ENCODE results near the gene HES1. TPM values are rescaled to one million over a fixed set of nuclear protein-coding genes. Genes with fewer than 3 reads are reported as not detected.

Gene HES1
- total and polyA plus RNA-seq, 4 donors, result 5.3 to 12.5 (median 9.0) TPM

DNA sequence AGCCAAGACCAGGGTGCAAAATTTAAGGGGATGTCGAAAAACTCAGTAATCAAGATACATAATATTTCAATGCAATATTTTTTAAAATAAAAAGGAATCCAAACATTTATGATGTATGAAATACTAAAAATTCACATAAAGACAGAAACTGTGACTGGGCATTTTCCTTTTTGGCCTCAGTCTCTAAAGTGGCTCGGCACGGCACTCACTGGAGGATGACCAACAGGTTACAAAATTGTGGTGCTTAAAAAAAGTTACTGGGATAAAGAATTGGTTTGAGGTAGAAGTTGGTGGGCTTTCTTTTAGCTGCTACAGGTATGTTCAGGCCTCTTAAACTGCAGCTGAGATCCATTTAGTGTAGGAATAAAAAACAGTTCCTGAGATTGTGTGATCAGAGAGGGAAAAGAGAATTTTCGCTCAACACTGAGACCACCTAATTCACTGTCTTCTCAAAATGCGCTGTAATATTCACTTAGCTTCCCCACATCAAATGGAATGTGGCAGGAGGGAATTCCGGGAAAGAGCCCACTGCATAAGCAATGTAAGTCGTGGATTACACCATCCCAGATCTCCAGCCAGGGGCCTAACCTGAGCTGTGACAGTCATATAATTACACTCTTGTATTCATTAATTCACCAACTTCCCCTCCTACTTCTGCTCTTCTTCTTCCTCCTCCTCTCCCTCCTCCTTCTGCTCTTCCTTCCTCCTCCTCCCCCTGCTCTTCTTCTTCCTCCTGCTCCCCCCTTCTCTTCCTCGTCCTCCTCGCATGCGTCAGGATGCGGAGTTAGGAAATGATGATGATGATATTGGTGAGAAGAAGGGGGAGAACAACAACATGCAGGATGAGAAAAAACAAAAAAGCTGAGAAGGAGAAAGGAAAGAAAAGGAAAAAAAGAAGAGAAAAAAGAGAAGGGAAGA lies 45.9 kb downstream of the HES1 start:
- Histone ChIP-seq H3K27ac (ENCODE audit: low read depth in 1 of 2, low read length in 2 of 2) (no peak overlapping the region), H3K9ac (ENCODE audit: low read depth in 1 of 2, low read length in 2 of 2) (no peak overlapping the region), H3K36me3 (ENCODE audit: control insufficient read depth in 4 of 4, insufficient read depth in 3 of 4, low read depth in 1 of 4, low read length in 3 of 4) (no peaks in the 10 kb centered on the region), H3K4me1 (ENCODE audit: control insufficient read depth in 4 of 4, insufficient read depth in 4 of 4, low read length in 3 of 4) (no peaks in the 10 kb centered on the region), H3K27me3 (ENCODE audit: control insufficient read depth in 4 of 4, insufficient read depth in 4 of 4, low read length in 3 of 4) (no peaks in the 10 kb centered on the region), H3K9me3 (ENCODE audit: control insufficient read depth in 4 of 4, low read length in 3 of 4) (no peaks in the 10 kb centered on the region), H3K4me3 (ENCODE audit: low read depth in 1 of 3, low read length in 3 of 3) (no peak overlapping the region)
- DNase-seq (ENCODE audit: low spot score), result no peak
- 91% methylated on average over 11 of the region's 11 CpGs for WGBS
- no peak for TF ChIP-seq SP1 (IDR thresholded peaks at IDR 0.05)
- TF ChIP-seq, protein P1, sequence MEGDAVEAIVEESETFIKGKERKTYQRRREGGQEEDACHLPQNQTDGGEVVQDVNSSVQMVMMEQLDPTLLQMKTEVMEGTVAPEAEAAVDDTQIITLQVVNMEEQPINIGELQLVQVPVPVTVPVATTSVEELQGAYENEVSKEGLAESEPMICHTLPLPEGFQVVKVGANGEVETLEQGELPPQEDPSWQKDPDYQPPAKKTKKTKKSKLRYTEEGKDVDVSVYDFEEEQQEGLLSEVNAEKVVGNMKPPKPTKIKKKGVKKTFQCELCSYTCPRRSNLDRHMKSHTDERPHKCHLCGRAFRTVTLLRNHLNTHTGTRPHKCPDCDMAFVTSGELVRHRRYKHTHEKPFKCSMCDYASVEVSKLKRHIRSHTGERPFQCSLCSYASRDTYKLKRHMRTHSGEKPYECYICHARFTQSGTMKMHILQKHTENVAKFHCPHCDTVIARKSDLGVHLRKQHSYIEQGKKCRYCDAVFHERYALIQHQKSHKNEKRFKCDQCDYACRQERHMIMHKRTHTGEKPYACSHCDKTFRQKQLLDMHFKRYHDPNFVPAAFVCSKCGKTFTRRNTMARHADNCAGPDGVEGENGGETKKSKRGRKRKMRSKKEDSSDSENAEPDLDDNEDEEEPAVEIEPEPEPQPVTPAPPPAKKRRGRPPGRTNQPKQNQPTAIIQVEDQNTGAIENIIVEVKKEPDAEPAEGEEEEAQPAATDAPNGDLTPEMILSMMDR (IDR thresholded peaks at IDR 0.05; ENCODE audit: low read depth, low read length, missing input control), result no peak
- no peak for TF ChIP-seq GABPA (IDR thresholded peaks at IDR 0.05 in 1 of 2, conservative IDR thresholded peaks at IDR 0.05 in 1 of 2)

DNA sequence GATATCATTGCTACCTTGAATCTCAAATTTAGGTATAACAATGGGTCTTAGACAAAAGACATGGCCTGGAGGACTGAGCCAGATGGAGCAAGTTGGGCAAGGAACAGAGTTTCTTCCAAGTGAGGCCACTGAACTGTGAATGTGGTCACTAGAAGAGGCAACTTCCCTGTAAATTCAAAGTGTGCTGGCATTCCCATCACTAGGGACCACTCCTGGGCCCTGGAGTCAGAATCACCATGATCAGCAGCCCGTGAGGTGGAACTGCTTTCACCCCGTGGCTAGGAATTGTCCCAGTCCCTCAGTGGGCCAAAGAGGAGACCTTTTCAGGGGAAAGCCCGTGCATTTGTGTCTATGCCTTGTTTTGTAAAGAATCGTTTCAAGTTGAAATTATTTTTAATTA lies 47.3 kb downstream of the HES1 start:
- H3K36me3 ChIP-seq (ENCODE audit: control insufficient read depth in 4 of 4, insufficient read depth in 3 of 4, low read depth in 1 of 4, low read length in 3 of 4), result no peaks in the 10 kb centered on the region
- no peak overlapping the region for H3K4me3 ChIP-seq (ENCODE audit: low read depth in 1 of 3, low read length in 3 of 3)
- DNase-seq (ENCODE audit: low spot score), result no peak
- no peak overlapping the region for H3K9ac ChIP-seq (ENCODE audit: low read depth in 1 of 2, low read length in 2 of 2)
- TF ChIP-seq NR2F2 (IDR thresholded peaks at IDR 0.05) (no peak), FOXA2 (IDR thresholded peaks at IDR 0.05) (no peak), SP1 (IDR thresholded peaks at IDR 0.05) (no peak), TAF1 (conservative IDR thresholded peaks at IDR 0.05) (no peak), HNF4G (IDR thresholded peaks at IDR 0.05) (no peak)
- TF ChIP-seq, protein P1 (IDR thresholded peaks at IDR 0.05; ENCODE audit: low read depth, low read length, missing input control), result no peak
- TF ChIP-seq, protein P2, sequence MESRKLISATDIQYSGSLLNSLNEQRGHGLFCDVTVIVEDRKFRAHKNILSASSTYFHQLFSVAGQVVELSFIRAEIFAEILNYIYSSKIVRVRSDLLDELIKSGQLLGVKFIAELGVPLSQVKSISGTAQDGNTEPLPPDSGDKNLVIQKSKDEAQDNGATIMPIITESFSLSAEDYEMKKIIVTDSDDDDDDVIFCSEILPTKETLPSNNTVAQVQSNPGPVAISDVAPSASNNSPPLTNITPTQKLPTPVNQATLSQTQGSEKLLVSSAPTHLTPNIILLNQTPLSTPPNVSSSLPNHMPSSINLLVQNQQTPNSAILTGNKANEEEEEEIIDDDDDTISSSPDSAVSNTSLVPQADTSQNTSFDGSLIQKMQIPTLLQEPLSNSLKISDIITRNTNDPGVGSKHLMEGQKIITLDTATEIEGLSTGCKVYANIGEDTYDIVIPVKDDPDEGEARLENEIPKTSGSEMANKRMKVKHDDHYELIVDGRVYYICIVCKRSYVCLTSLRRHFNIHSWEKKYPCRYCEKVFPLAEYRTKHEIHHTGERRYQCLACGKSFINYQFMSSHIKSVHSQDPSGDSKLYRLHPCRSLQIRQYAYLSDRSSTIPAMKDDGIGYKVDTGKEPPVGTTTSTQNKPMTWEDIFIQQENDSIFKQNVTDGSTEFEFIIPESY (IDR thresholded peaks at IDR 0.05), result no peak
- TF ChIP-seq, protein P3, sequence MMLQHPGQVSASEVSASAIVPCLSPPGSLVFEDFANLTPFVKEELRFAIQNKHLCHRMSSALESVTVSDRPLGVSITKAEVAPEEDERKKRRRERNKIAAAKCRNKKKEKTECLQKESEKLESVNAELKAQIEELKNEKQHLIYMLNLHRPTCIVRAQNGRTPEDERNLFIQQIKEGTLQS (IDR thresholded peaks at IDR 0.05), result no peak
- H3K27ac ChIP-seq (ENCODE audit: low read depth in 1 of 2, low read length in 2 of 2), result no peak overlapping the region
- no peaks in the 10 kb centered on the region for H3K9me3 ChIP-seq (ENCODE audit: control insufficient read depth in 4 of 4, low read length in 3 of 4)
- H3K4me1 ChIP-seq (ENCODE audit: control insufficient read depth in 4 of 4, insufficient read depth in 4 of 4, low read length in 3 of 4), result no peaks in the 10 kb centered on the region
- 94% methylated on average over 4 of the region's 4 CpGs for WGBS
- H3K27me3 ChIP-seq (ENCODE audit: control insufficient read depth in 4 of 4, insufficient read depth in 4 of 4, low read length in 3 of 4), result no peaks in the 10 kb centered on the region
